Dedifferentiated amniotic fluid mesenchymal stem cell (primary cell): ENCODE measurements around the gene ASAP2.

Source experiments
- DNase-seq: peaks from one replicate; pipeline ENCODE4 v3.0.0-alpha.2; 2016; ENCODE audit errors: extremely low spot score

Gene ASAP2

GRCh38 chr2:9297156-9297555 lies 90.5 kb downstream of the ASAP2 start:
- no peak for DNase-seq

- DNase-seq = no peak
Measured at GRCh38 chr2:9297807-9298206, 91.2 kb downstream of the ASAP2 start.

- no peak for DNase-seq
Measured at GRCh38 chr2:9298583-9298982, 92.0 kb downstream of the ASAP2 start.

- DNase-seq = no peak
Measured at GRCh38 chr2:9299161-9300100, 92.8 kb downstream of the ASAP2 start.

- DNase-seq = no peak
Measured at GRCh38 chr2:9300214-9300613, 93.6 kb downstream of the ASAP2 start.

- DNase-seq = no peak
Measured at GRCh38 chr2:9300829-9301453, 94.3 kb downstream of the ASAP2 start.

- DNase-seq = no peak
Measured at GRCh38 chr2:9302755-9303154, 96.1 kb downstream of the ASAP2 start.

- DNase-seq = no peak
Measured at GRCh38 chr2:9303528-9304225, 97.1 kb downstream of the ASAP2 start.

GRCh38 chr2:9306911-9307310 lies 100.3 kb downstream of the ASAP2 start:
- DNase-seq = no peak

- DNase-seq = no peak
Measured at GRCh38 chr2:9307535-9307934, 100.9 kb downstream of the ASAP2 start.

- DNase-seq = no peak
Measured at GRCh38 chr2:9308186-9308955, 101.8 kb downstream of the ASAP2 start.

GRCh38 chr2:9309147-9309546 lies 102.5 kb downstream of the ASAP2 start:
- DNase-seq = no peak

GRCh38 chr2:9310377-9310776 lies 103.8 kb downstream of the ASAP2 start:
- DNase-seq = peak; percentile 79

- DNase-seq = no peak
Measured at GRCh38 chr2:9310798-9311197, 104.2 kb downstream of the ASAP2 start.

GRCh38 chr2:9311488-9311887 lies 104.9 kb downstream of the ASAP2 start:
- peak; percentile 92 for DNase-seq

GRCh38 chr2:9312591-9312990 lies 106.0 kb downstream of the ASAP2 start:
- no peak for DNase-seq

- no peak for DNase-seq
Measured at GRCh38 chr2:9313443-9313842, 106.8 kb downstream of the ASAP2 start.

- no peak for DNase-seq
Measured at GRCh38 chr2:9315280-9315847, 108.8 kb downstream of the ASAP2 start.

- no peak for DNase-seq
Measured at GRCh38 chr2:9317559-9317958, 110.9 kb downstream of the ASAP2 start.

- DNase-seq = no peak
Measured at GRCh38 chr2:9318461-9319337, 112.1 kb downstream of the ASAP2 start.

- DNase-seq = no peak
Measured at GRCh38 chr2:9319338-9319715, 112.7 kb downstream of the ASAP2 start.
